ENCODE data around the gene FOXA1.
A peak's percentile ranks its signal among the peaks of the same experiment; 100 is the strongest.

The FOXA1 gene

DNA sequence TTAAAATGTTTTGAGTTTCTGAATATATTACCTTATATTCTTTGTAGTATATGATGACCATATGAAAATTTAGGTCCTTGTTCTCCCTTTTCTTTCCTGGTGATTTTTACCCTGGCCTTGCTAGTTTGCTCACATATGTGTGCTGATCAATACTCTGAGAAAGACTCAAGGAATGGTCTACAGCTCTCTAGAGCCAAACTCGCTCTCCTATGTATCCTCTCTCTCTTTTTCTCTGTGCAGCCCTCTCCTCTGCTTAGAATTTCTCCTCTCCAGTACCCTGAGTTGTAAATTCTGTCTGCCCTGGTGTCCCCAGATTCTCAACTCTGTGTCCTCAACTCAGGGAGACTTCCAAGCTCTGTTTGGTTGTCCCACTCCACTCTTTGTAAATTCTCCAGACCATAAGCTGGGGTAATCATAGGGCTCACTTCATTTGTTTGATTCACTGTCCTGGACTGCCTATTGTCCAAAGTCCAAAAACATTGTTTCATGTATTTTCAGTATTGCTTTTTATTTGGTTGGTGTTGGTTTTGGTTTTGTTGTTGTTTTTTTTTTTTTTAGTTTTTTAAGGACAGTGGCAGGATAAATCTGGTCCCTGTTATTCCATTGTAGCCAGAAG lies 41.0 kb downstream of the FOXA1 start:
- FAIRE-seq, result no peak

DNA sequence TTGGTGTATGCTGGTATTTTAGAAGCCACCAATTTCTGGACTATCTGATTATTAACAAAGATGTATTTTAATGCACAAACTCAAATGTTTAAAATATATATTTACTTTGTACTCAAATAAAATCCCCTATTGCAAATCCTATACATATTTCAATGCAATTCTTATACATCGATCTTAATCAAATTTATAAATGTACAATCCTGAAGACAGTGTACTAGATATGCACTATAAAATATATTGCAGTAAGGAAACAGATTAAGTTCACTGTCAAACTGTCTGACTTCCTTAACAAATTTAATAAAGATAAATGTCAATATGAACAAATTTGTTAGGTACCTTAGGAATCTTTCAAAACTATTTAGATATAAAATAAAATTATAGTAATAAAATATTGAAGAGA lies 43.9 kb downstream of the FOXA1 start:
- peak; percentile 18 for FAIRE-seq

- no peak for FAIRE-seq
Observed at GRCh38 chr14:37550511-37550910, 44.5 kb downstream of the FOXA1 start.

DNA sequence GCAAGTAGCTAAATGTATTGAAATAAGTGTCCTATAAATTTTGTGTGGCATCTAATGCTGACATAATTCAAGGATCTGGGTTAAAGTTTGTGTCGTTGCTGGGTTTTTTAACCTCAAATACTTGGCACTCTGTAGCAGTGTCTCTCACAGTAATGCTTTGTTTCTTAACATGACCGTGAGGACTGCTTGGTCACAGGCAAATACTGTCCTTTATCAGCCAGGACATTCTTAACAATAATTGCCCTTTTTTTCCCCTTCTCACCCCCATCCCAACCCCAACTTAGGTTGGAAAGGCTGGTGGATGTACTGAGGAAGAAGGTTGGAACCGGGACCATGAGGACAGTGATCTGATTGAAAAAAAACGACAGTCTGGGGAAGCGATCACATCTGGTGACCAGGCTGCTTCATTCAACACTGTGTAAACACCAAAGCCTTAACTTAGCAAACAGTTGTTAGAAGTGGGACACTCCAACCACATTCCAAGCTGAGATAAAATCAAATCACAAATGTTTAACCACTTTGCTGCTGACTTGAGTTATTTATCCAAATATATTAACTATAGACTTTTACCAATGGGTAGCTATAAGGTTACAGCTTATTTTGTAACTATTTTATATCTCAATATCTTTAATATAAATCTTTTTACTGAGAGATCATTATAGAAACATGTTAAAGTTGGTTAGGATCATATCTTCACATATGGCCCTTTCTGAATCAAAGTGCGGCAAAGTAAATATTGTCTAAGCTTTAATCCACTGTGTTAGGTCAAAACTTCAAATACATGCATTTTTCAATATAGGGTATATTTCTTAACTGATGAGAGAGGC lies 48.2 kb downstream of the FOXA1 start:
- FAIRE-seq, result peak; percentile 31

DNA sequence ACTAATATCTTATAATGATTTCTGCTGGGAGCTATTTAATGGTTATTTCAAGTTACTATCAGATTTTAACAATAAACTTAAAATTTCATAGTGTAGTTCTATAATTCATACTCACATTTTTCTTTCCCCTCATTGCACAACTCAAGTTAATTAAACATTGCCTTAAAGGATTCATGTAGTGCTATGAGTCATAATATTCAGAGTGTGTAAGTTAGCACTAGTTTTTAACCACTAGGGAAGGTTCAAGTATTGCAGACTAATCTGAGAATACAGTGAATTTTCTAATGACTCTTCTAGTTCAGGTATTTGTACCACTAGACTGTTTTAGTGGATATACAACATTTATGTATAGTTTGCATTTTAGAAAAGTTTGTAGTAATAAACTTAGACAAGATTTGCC lies 49.9 kb downstream of the FOXA1 start:
- FAIRE-seq, result no peak

DNA sequence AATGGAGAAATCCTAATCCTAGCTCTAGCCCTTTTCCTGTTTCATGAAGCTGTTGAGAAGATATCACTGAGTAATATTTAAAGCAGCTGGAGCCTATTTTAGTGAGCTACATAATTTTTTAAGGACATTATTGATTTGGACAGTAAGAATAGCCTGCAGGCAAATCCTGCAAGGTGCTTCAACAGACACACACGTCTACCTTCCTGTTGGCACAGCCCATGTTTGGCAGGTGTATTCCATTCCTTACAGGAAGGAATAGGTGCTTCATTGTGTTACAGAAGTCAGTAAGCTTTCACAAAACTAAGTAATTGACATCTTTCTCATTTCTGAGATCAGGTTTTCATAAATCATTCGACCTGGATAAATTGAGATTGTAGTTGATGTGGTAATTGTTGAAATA lies 50.6 kb downstream of the FOXA1 start:
- no peak for FAIRE-seq

DNA sequence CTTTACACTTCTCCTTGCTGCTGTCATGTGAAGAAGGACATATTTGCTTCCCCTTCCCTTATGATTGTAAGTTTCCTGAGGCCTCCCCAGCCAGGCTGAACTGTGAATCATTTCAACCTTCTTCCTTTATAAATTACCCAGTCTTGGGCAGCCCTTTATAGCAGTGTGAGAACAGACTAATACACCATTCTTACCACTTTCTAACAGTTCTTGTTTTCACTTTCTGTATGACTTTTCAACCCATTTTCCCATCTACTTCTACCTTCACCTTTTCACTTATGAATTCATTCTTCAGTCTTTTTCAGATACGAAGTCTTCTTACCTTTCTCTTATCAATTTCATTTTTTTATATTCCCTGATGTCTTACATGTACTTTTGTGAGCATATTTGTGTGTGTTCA lies 55.1 kb downstream of the FOXA1 start:
- no peak for FAIRE-seq

All from colon (tissue), 2 donors.